Karpas-422 (cell line): ENCODE data around the gene KLHL17. TPM values are rescaled to one million over a fixed set of nuclear protein-coding genes. Genes with fewer than 3 reads are reported as not detected.

Source experiments
- DNase-seq: peaks from one replicate; pipeline ENCODE4 v3.0.0-alpha.2; 2015
- H2AFZ ChIP-seq: fragments of 200-600 bp; sonication (generic); 2 replicates; pipeline ENCODE4 v1.6.1; 2014; ENCODE audit warnings: antibody characterized with exemption, low read length, mixed read lengths
- H3K27ac ChIP-seq: fragments of 200-600 bp; sonication (generic); 2 replicates; pipeline ENCODE4 v1.5.1; 2014; ENCODE audit warnings: mild to moderate bottlenecking, low read length, moderate library complexity
- H3K27me3 ChIP-seq: fragments of 200-600 bp; sonication (generic); 2 replicates; pipeline ENCODE4 v1.6.1; 2014; ENCODE audit warnings: low read length, mixed read lengths
- H3K36me3 ChIP-seq: fragments of 200-600 bp; sonication (generic); 2 replicates; pipeline ENCODE4 v1.6.1; 2014; ENCODE audit warnings: low read length, mixed read lengths; ENCODE audit not compliant: insufficient read depth
- H3K4me1 ChIP-seq: fragments of 200-600 bp; sonication (generic); 2 replicates; pipeline ENCODE4 v1.6.1; 2014; ENCODE audit warnings: mild to moderate bottlenecking, low read length, mixed read lengths
- H3K4me2 ChIP-seq: fragments of 200-600 bp; sonication (generic); 2 replicates; pipeline ENCODE4 v1.6.1; 2014; ENCODE audit warnings: low read length, low read depth, mild to moderate bottlenecking; ENCODE audit not compliant: poor library complexity, severe bottlenecking
- H3K4me3 ChIP-seq: fragments of 200-600 bp; sonication (generic); 2 replicates; pipeline ENCODE4 v1.5.1; 2014; ENCODE audit warnings: mild to moderate bottlenecking, antibody characterized with exemption, low read length, mixed read lengths
- H3K79me2 ChIP-seq: fragments of 200-600 bp; sonication (generic); 2 replicates; pipeline ENCODE4 v1.6.1; 2014; ENCODE audit warnings: mild to moderate bottlenecking, low read length, mixed read lengths
- H3K9ac ChIP-seq: fragments of 200-600 bp; sonication (generic); 2 replicates; pipeline ENCODE4 v1.6.0; 2014; ENCODE audit warnings: low read length
- H3K9me2 ChIP-seq: fragments of 200-600 bp; sonication (generic), shearing (Covaris generic); replicated peaks from 2 replicates; pipeline ENCODE4 v1.6.0; 2014; ENCODE audit warnings: mild to moderate bottlenecking, low read length, moderate library complexity; ENCODE audit not compliant: insufficient read depth
- H3K9me3 ChIP-seq: fragments of 300-700, 200-600 bp; sonication (generic); 2 replicates; pipeline ENCODE4 v1.6.1; 2014; ENCODE audit warnings: low read length, mixed read lengths
- H4K20me1 ChIP-seq: fragments of 200-600 bp; sonication (generic); 2 replicates; pipeline ENCODE4 v1.6.1; 2014; ENCODE audit warnings: mild to moderate bottlenecking, antibody characterized with exemption, low read length, low read depth; ENCODE audit not compliant: insufficient read depth
- total RNA-seq: library from RNA; depleted of rRNA; stranded (reverse); fragments of >200 nt; shearing (Covaris generic); gene quantifications from 2 replicates; pipeline ENCODE4 v1.2.3, GENCODE V29; 2014; ENCODE audit warnings: low replicate concordance

Gene KLHL17
- total RNA-seq, 1 experiment from 2014 or later, result 13.9 TPM

GRCh38 chr1:978069-978834 lies 17.9 kb downstream of the KLHL17 start:
- Histone ChIP-seq H3K9ac (no peak overlapping the region), H3K9me2 (no peaks in the 10 kb centered on the region), H2AFZ (no peak overlapping the region), H3K27ac (no peak overlapping the region), H3K27me3 (no peaks in the 10 kb centered on the region), H3K79me2 (no peaks in the 10 kb centered on the region), H3K9me3 (no peaks in the 10 kb centered on the region), H3K4me2 (no peak overlapping the region), H3K36me3 (no peaks in the 10 kb centered on the region), H3K4me3 (no peak overlapping the region), H3K4me1 (peaks cover 6% of the 10 kb centered on the region), H4K20me1 (no peaks in the 10 kb centered on the region)
- no peak for DNase-seq

- DNase-seq, result no peak
- H3K27ac ChIP-seq, result no peak overlapping the region
- H4K20me1 ChIP-seq, result no peaks in the 10 kb centered on the region
- H3K4me3 ChIP-seq, result no peak overlapping the region
- no peak overlapping the region for H2AFZ ChIP-seq
- H3K9me2 ChIP-seq, result no peaks in the 10 kb centered on the region
- H3K36me3 ChIP-seq, result no peaks in the 10 kb centered on the region
- H3K79me2 ChIP-seq, result no peaks in the 10 kb centered on the region
- no peak overlapping the region for H3K9ac ChIP-seq
- no peak overlapping the region for H3K4me2 ChIP-seq
- no peaks in the 10 kb centered on the region for H3K9me3 ChIP-seq
- H3K4me1 ChIP-seq, result peaks cover 6% of the 10 kb centered on the region
- H3K27me3 ChIP-seq, result no peaks in the 10 kb centered on the region
Measured at GRCh38 chr1:978835-979743, 18.7 kb downstream of the KLHL17 start.

- Histone ChIP-seq H3K4me1 (peaks cover 6% of the 10 kb centered on the region), H3K36me3 (no peaks in the 10 kb centered on the region), H3K79me2 (no peaks in the 10 kb centered on the region), H3K9me3 (no peaks in the 10 kb centered on the region), H3K27me3 (no peaks in the 10 kb centered on the region), H4K20me1 (no peaks in the 10 kb centered on the region), H3K9me2 (no peaks in the 10 kb centered on the region), H2AFZ (no peak overlapping the region), H3K4me2 (no peak overlapping the region), H3K4me3 (no peak overlapping the region), H3K27ac (no peak overlapping the region), H3K9ac (no peak overlapping the region)
- no peak for DNase-seq
Measured at GRCh38 chr1:979744-980072, 19.3 kb downstream of the KLHL17 start.

GRCh38 chr1:980137-980571 lies 19.8 kb downstream of the KLHL17 start:
- no peaks in the 10 kb centered on the region for H3K27me3 ChIP-seq
- H3K27ac ChIP-seq, result no peak overlapping the region
- H4K20me1 ChIP-seq, result no peaks in the 10 kb centered on the region
- H3K9ac ChIP-seq, result no peak overlapping the region
- H3K4me2 ChIP-seq, result no peak overlapping the region
- no peak for DNase-seq
- no peaks in the 10 kb centered on the region for H3K9me2 ChIP-seq
- H3K36me3 ChIP-seq, result no peaks in the 10 kb centered on the region
- no peaks in the 10 kb centered on the region for H3K79me2 ChIP-seq
- no peaks in the 10 kb centered on the region for H3K9me3 ChIP-seq
- H3K4me1 ChIP-seq, result peaks cover 6% of the 10 kb centered on the region
- no peak overlapping the region for H2AFZ ChIP-seq
- no peak overlapping the region for H3K4me3 ChIP-seq

- Histone ChIP-seq H3K9me2 (no peaks in the 10 kb centered on the region), H2AFZ (no peak overlapping the region), H3K4me3 (no peak overlapping the region), H3K27me3 (no peaks in the 10 kb centered on the region), H3K36me3 (no peaks in the 10 kb centered on the region), H3K27ac (no peak overlapping the region), H3K4me1 (peaks cover 5% of the 10 kb centered on the region), H3K9me3 (no peaks in the 10 kb centered on the region), H3K4me2 (no peak overlapping the region), H4K20me1 (no peaks in the 10 kb centered on the region), H3K9ac (no peak overlapping the region), H3K79me2 (no peaks in the 10 kb centered on the region)
- no peak for DNase-seq
Measured at GRCh38 chr1:980602-981395, 20.4 kb downstream of the KLHL17 start.

GRCh38 chr1:981491-981954 lies 21.1 kb downstream of the KLHL17 start:
- H3K4me3 ChIP-seq, result no peak overlapping the region
- H2AFZ ChIP-seq, result no peak overlapping the region
- H3K4me1 ChIP-seq, result no peaks in the 10 kb centered on the region
- DNase-seq, result no peak
- no peaks in the 10 kb centered on the region for H3K9me2 ChIP-seq
- no peaks in the 10 kb centered on the region for H4K20me1 ChIP-seq
- H3K79me2 ChIP-seq, result no peaks in the 10 kb centered on the region
- no peak overlapping the region for H3K27ac ChIP-seq
- no peaks in the 10 kb centered on the region for H3K36me3 ChIP-seq
- H3K9me3 ChIP-seq, result no peaks in the 10 kb centered on the region
- no peaks in the 10 kb centered on the region for H3K27me3 ChIP-seq
- H3K9ac ChIP-seq, result no peak overlapping the region
- H3K4me2 ChIP-seq, result no peak overlapping the region

- no peak within 1 kb of the TSS for H3K27ac ChIP-seq
- no peak within 1 kb of the TSS for H2AFZ ChIP-seq
- H3K36me3 ChIP-seq, result no peaks in the 10 kb centered on the region
- H3K4me1 ChIP-seq, result no peaks in the 10 kb centered on the region
- no peaks in the 10 kb centered on the region for H3K27me3 ChIP-seq
- H3K9me3 ChIP-seq, result no peaks in the 10 kb centered on the region
- H3K9ac ChIP-seq, result no peak within 1 kb of the TSS
- no peak for DNase-seq
- no peak within 1 kb of the TSS for H3K4me3 ChIP-seq
- H4K20me1 ChIP-seq, result no peaks in the 10 kb centered on the region
- no peak within 1 kb of the TSS for H3K4me2 ChIP-seq
- H3K9me2 ChIP-seq, result no peaks in the 10 kb centered on the region
- H3K79me2 ChIP-seq, result no peaks in the 10 kb centered on the region
Measured at GRCh38 chr1:981955-982558, 21.7 kb downstream of the KLHL17 start, which contains the start of gene PERM1. PERM1 (minus strand) TSS chr1:982093; CDS start chr1:981029, 1,064 bp downstream.
